K562 (cell line): Measurements from ENCODE around the gene FARP2. TPM values are rescaled to one million over a fixed set of nuclear protein-coding genes. Genes with fewer than 3 reads are reported as not detected.

Experiments used
- ESRRB ChIP-seq: fragments of 250-450 bp; sonication (Bioruptor Pico); IDR thresholded peaks from 2 replicates; pipeline ENCODE4 v1.5.0; 2020; ENCODE audit warnings: mild to moderate bottlenecking, moderate library complexity, borderline replicate concordance
- ETS1 ChIP-seq: conservative IDR thresholded peaks from 2 replicates; pipeline ENCODE4 v1.6.1; 2011; ENCODE audit warnings: low read depth, mild to moderate bottlenecking, low read length; ENCODE audit not compliant: control insufficient read depth
- HDAC3 ChIP-seq: fragments of 450-650 bp; IDR thresholded peaks from 2 replicates; pipeline ENCODE4 v1.6.1; 2018; ENCODE audit warnings: borderline replicate concordance, mild to moderate bottlenecking, moderate library complexity; ENCODE audit not compliant: partially characterized antibody
- NFATC3 ChIP-seq: fragments of 450-650 bp; IDR thresholded peaks from 2 replicates; pipeline ENCODE4 v1.6.1; 2017; ENCODE audit warnings: mild to moderate bottlenecking
- POLR2H ChIP-seq: IDR thresholded peaks from 2 replicates; pipeline ENCODE4 v1.6.1; 2016; ENCODE audit warnings: missing genetic modification characterization, low read depth, mild to moderate bottlenecking, control low read depth, missing compliant biosample characterization, moderate library complexity
- RERE ChIP-seq: sonication (generic); formaldehyde crosslinking; IDR thresholded peaks from 2 replicates; pipeline ENCODE4 v1.8.0; 2023; ENCODE audit warnings: missing genetic modification reagents, mild to moderate bottlenecking, borderline replicate concordance
- SIN3B ChIP-seq: fragments of 450-650 bp; IDR thresholded peaks from 2 replicates; pipeline ENCODE4 v1.6.1; 2017; ENCODE audit warnings: low read depth, mild to moderate bottlenecking, moderate library complexity
- SIX5 ChIP-seq, 2 experiments: IDR thresholded peaks; 2 replicates each; pipeline ENCODE4 v1.6.1; 2011; ENCODE audit warnings: low read length in 2 of 2, borderline replicate concordance in 1 of 2, low read depth in 1 of 2, mild to moderate bottlenecking in 1 of 2, moderate library complexity in 1 of 2; ENCODE audit not compliant: insufficient read depth in 1 of 2
- TCF7 ChIP-seq: sonication (generic); IDR thresholded peaks from 2 replicates; pipeline ENCODE4 v1.6.1; 2016; ENCODE audit warnings: antibody characterized with exemption, borderline replicate concordance
- ZNF24 ChIP-seq: fragments of 450-650 bp; IDR thresholded peaks from 2 replicates; pipeline ENCODE4 v1.6.1; 2016
- ZNF347 ChIP-seq: fragments of 450-650 bp; formaldehyde crosslinking; IDR thresholded peaks from 2 replicates; pipeline ENCODE4 v1.4.0; 2020; ENCODE audit warnings: low read depth, mild to moderate bottlenecking, moderate library complexity
- ZNF668 ChIP-seq: fragments of 250-450 bp; sonication (Bioruptor Pico); IDR thresholded peaks from 2 replicates; pipeline ENCODE4 v1.8.0; 2022; ENCODE audit warnings: mild to moderate bottlenecking, inconsistent platforms
- ZNF785 ChIP-seq: fragments of 250-450 bp; sonication (Bioruptor Pico); IDR thresholded peaks from 2 replicates; pipeline ENCODE4 v1.4.0; 2020; ENCODE audit warnings: mild to moderate bottlenecking
- polyA plus RNA-seq, 8 experiments: library from polyadenylated mRNA; depleted of rRNA in 4 of 8; stranded (reverse) in 5 of 8; unstranded in 3 of 8; fragments of >200 nt; fragmentation: Nextera tagmentation in 2 of 8; fragmentation: Illumina TruSeq in 1 of 8; extraction: Ambion mirVana in 2 of 8; extraction: Trizol in 1 of 8; gene quantifications; 2 replicates each; pipeline versions ENCODE4 v1.2.1 to v1.2.3, GENCODE V29; 2011 to 2014; ENCODE audit warnings: inconsistent platforms in 1 of 8, missing spikeins in 1 of 8
- total RNA-seq, 7 experiments: library from RNA; depleted of rRNA in 6 of 7; stranded (reverse); fragments of >200 nt in 6 of 7; fragmentation: Illumina TruSeq in 2 of 7; extraction: Trizol in 2 of 7; gene quantifications; 2 replicates each; pipeline versions ENCODE4 v1.2.1 to v1.2.3, GENCODE V29; 2011 to 2021; ENCODE audit warnings: low replicate concordance in 1 of 7
- TF ChIP-seq, protein P1 (sequence below): fragments of 250-450 bp; sonication (Bioruptor Pico); IDR thresholded peaks from 2 replicates; pipeline ENCODE4 v1.4.0; 2020; ENCODE audit warnings: mild to moderate bottlenecking, moderate library complexity

FARP2 gene
- total and polyA plus RNA-seq, 9 of the 15 experiments (the other 6 are each of a cell fraction or from before 2014, with no cell fraction given), result 4.1 to 38.1 (median 21.1) TPM

DNA sequence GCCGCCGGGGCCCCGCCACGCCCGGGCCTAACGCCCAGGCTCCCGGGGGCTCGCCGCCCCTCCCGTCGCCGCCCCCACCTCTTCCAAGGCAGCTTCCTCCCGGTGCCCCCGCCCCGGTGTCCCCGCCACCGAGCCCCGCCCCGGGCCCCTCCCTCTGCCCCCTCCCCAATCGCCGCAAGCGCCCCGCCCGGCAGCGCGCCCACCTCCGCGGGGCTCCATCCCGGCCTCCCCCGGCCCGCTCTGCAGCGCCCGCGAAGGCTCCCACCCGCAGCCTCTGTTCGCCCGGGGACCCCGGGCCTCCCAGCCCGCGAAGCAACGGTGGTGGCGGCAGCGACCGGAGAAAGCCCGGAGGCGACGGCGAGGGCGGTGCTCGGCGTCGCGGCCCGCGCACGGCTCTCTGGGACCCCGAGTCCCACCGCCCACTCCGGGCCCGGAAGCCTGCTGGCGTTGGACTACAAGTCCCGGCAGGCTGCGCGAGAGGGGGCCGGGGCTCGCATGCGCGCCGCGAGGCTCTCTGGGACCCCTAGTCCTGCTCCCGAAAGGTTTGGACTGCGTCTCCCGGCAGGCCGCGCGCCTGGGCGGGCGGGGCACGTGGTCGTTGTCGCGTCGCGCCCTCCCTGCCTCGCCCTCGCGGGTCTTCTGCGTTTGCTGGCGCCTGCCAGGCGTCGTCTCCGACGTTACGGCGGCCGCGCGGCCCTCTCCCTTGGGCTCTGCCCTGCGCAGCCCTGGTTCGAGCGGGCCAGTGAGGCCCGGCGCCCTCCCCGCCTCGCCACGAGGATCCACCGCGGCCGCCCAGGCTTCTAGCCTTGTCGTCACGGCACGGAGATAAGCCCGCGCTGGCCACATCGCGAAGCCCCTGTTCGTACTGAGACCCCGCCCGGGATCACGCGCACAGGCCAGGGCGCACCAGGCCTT is 152.4 kb downstream of the FARP2 start, which contains the start of gene STK25 (continued):
- TF ChIP-seq ZNF347 (CRISPR knock-in tag) (no peak), NFATC3 (no peak), HDAC3 (no peak), RERE (CRISPR knock-in tag) (no peak), ZNF668 (CRISPR knock-in tag) (no peak), SIX5 (IDR thresholded peaks at IDR 0.05; ENCODE audit: borderline replicate concordance in 1 of 2, insufficient read depth in 1 of 2, low read depth in 1 of 2, low read length in 2 of 2) (peak; percentile 86), SIN3B (no peak; the same call in 1 of the 2 replicates), ESRRB (CRISPR knock-in tag) (no peak), ZNF24 (no peak), POLR2H (tag) (no peak), ZNF785 (no peak), ETS1 (peak; percentile 95), TCF7 (no peak; the same call in 1 of the 2 replicates)
- TF ChIP-seq, protein P1, sequence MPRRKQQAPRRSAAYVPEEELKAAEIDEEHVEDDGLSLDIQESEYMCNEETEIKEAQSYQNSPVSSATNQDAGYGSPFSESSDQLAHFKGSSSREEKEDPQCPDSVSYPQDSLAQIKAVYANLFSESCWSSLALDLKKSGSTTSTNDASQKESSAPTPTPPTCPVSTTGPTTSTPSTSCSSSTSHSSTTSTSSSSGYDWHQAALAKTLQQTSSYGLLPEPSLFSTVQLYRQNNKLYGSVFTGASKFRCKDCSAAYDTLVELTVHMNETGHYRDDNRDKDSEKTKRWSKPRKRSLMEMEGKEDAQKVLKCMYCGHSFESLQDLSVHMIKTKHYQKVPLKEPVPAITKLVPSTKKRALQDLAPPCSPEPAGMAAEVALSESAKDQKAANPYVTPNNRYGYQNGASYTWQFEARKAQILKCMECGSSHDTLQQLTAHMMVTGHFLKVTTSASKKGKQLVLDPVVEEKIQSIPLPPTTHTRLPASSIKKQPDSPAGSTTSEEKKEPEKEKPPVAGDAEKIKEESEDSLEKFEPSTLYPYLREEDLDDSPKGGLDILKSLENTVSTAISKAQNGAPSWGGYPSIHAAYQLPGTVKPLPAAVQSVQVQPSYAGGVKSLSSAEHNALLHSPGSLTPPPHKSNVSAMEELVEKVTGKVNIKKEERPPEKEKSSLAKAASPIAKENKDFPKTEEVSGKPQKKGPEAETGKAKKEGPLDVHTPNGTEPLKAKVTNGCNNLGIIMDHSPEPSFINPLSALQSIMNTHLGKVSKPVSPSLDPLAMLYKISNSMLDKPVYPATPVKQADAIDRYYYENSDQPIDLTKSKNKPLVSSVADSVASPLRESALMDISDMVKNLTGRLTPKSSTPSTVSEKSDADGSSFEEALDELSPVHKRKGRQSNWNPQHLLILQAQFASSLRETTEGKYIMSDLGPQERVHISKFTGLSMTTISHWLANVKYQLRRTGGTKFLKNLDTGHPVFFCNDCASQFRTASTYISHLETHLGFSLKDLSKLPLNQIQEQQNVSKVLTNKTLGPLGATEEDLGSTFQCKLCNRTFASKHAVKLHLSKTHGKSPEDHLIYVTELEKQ (CRISPR knock-in tag), result no peak
